Uterus (tissue), 2 donors: Measurements from ENCODE around the gene BTBD9.

Source experiments
- CTCF ChIP-seq, 4 experiments: fragments of 200-600 bp in 2 of 4; fragments of 450-650 bp in 2 of 4; sonication (generic) in 2 of 4; IDR thresholded peaks; one replicate each; pipeline ENCODE4 v1.5.1; 2016 to 2019; ENCODE audit warnings: antibody characterized with exemption in 4 of 4, mild to moderate bottlenecking in 2 of 4, moderate library complexity in 1 of 4
- POLR2A ChIP-seq, 2 donors: fragments of 450-650 bp; IDR thresholded peaks; one replicate each; pipeline ENCODE4 v1.6.1; 2016; ENCODE audit warnings: antibody characterized with exemption in 2 of 2, mild to moderate bottlenecking in 1 of 2, moderate library complexity in 1 of 2

- TF ChIP-seq CTCF (IDR thresholded peaks at IDR 0.05) (no peak), POLR2A (IDR thresholded peaks at IDR 0.05) (no peak)
Measured at GRCh38 chr6:38248500-38249234, 391.1 kb downstream of the BTBD9 start.
